HEK293T (cell line): Measurements from ENCODE around the gene MYO6.

Experiments
- CTCF ChIA-PET: fragments of 350-600 bp; formaldehyde crosslinking; extraction: SDS; loops from one replicate; lab custom pipeline; 2021; ENCODE audit warnings: antibody characterized with exemption, inconsistent platforms; lab: Yijun Ruan, JAX
- POLR2A ChIA-PET: fragments of 350-600 bp; formaldehyde crosslinking; extraction: SDS; loops from one replicate; lab custom pipeline; 2020; ENCODE audit warnings: antibody characterized with exemption, inconsistent platforms; lab: Yijun Ruan, JAX
- DNase-seq: peaks from one replicate; pipeline ENCODE4 v3.0.0; 2012; ENCODE audit warnings: mixed read lengths; ENCODE audit errors: extremely low spot score
- ARNT ChIP-seq: fragments of 450-650 bp; IDR thresholded peaks from 2 replicates; pipeline ENCODE4 v1.6.1; 2017; ENCODE audit warnings: mild to moderate bottlenecking
- BHLHE40 ChIP-seq: fragments of 450-650 bp; IDR thresholded peaks from 2 replicates; pipeline ENCODE4 v1.6.1; 2016; ENCODE audit warnings: mild to moderate bottlenecking, moderate library complexity, borderline replicate concordance
- CTBP1 ChIP-seq: fragments of 450-650 bp; IDR thresholded peaks from 2 replicates; pipeline ENCODE4 v1.6.1; 2016; ENCODE audit warnings: borderline replicate concordance
- ELF4 ChIP-seq: fragments of 450-650 bp; IDR thresholded peaks from 2 replicates; pipeline ENCODE4 v1.6.1; 2017; ENCODE audit warnings: antibody characterized with exemption
- FOXA1 ChIP-seq: fragments of 450-650 bp; IDR thresholded peaks from 2 replicates; pipeline ENCODE4 v1.6.1; 2016; ENCODE audit warnings: mild to moderate bottlenecking
- FOXK2 ChIP-seq: fragments of 450-650 bp; IDR thresholded peaks from 2 replicates; pipeline ENCODE4 v1.6.1; 2016; ENCODE audit warnings: mild to moderate bottlenecking
- FOXM1 ChIP-seq: fragments of 450-650 bp; IDR thresholded peaks from 2 replicates; pipeline ENCODE4 v1.6.1; 2017; ENCODE audit warnings: mild to moderate bottlenecking, borderline replicate concordance
- HDGF ChIP-seq: fragments of 450-650 bp; IDR thresholded peaks from 2 replicates; pipeline ENCODE4 v1.6.1; 2017; ENCODE audit warnings: antibody characterized with exemption, borderline replicate concordance
- L3MBTL2 ChIP-seq: fragments of 450-650 bp; conservative IDR thresholded peaks from 2 replicates; pipeline ENCODE4 v1.6.1; 2016; ENCODE audit warnings: mild to moderate bottlenecking
- LEF1 ChIP-seq: fragments of 450-650 bp; IDR thresholded peaks from 2 replicates; pipeline ENCODE4 v1.6.1; 2017; ENCODE audit warnings: mild to moderate bottlenecking, borderline replicate concordance
- NFRKB ChIP-seq: fragments of 450-650 bp; IDR thresholded peaks from 2 replicates; pipeline ENCODE4 v1.6.1; 2016; ENCODE audit warnings: mild to moderate bottlenecking, moderate library complexity
- PKNOX1 ChIP-seq: fragments of 450-650 bp; IDR thresholded peaks from 2 replicates; pipeline ENCODE4 v1.6.1; 2016
- SP1 ChIP-seq: fragments of 450-650 bp; IDR thresholded peaks from 2 replicates; pipeline ENCODE4 v1.6.1; 2017
- SUZ12 ChIP-seq: fragments of 450-650 bp; IDR thresholded peaks from 2 replicates; pipeline ENCODE4 v1.6.1; 2016; ENCODE audit warnings: mild to moderate bottlenecking
- TARDBP ChIP-seq: fragments of 450-650 bp; IDR thresholded peaks from 2 replicates; pipeline ENCODE4 v1.6.1; 2016
- ZNF384 ChIP-seq: fragments of 450-650 bp; IDR thresholded peaks from 2 replicates; pipeline ENCODE4 v1.6.1; 2016

Gene MYO6

GRCh38 chr6:75766387-75766786 is 17.3 kb downstream of the MYO6 start:
- ChIA-PET POLR2A (no interaction called here), CTCF (interaction anchor here (0.6 kb wide), 1 partner anchor 11 kb away, joined by 3 read pairs; no protein-coding TSS in a partner anchor)
- TF ChIP-seq LEF1, result no peak
- TF ChIP-seq TARDBP, result no peak
- no peak for TF ChIP-seq HDGF
- TF ChIP-seq FOXK2, result no peak
- no peak for TF ChIP-seq CTBP1
- no peak for TF ChIP-seq ZNF384
- TF ChIP-seq FOXA1, result no peak
- no peak for TF ChIP-seq ELF4
- TF ChIP-seq PKNOX1, result no peak
- TF ChIP-seq FOXM1, result no peak
- no peak for TF ChIP-seq L3MBTL2
- TF ChIP-seq SUZ12, result no peak
- DNase-seq, result no peak

GRCh38 chr6:75770844-75771243 is 21.8 kb downstream of the MYO6 start:
- ChIA-PET POLR2A (no interaction called here), CTCF (no interaction called here)
- DNase-seq, result no peak
- TF ChIP-seq L3MBTL2 (no peak), ELF4 (no peak), PKNOX1 (no peak), TARDBP (no peak), FOXA1 (no peak), SP1 (no peak), ARNT (no peak), NFRKB (no peak), LEF1 (no peak), ZNF384 (no peak; the same call in 1 of the 2 replicates), BHLHE40 (no peak), SUZ12 (no peak), FOXK2 (no peak), CTBP1 (no peak), HDGF (no peak), FOXM1 (no peak)

- DNase-seq, result peak; percentile 21
- CTCF ChIA-PET, result no interaction called here
- POLR2A ChIA-PET, result no interaction called here
- TF ChIP-seq PKNOX1 (no peak), FOXA1 (no peak), HDGF (no peak), FOXM1 (no peak), L3MBTL2 (no peak), BHLHE40 (no peak), TARDBP (no peak), SP1 (no peak), CTBP1 (no peak), SUZ12 (no peak), FOXK2 (no peak), ELF4 (no peak), NFRKB (no peak), LEF1 (no peak), ARNT (no peak), ZNF384 (no peak)
These were observed 26.2 kb downstream of the MYO6 start for GRCh38 chr6:75775219-75775618.

GRCh38 chr6:75776461-75776860 is 27.4 kb downstream of the MYO6 start:
- CTCF ChIA-PET, result no interaction called here
- POLR2A ChIA-PET, result no interaction called here
- TF ChIP-seq PKNOX1 (peak; percentile 26; the same call in 1 of the 2 replicates), SP1 (no peak)
- no peak for DNase-seq

GRCh38 chr6:75778757-75779156 is 29.7 kb downstream of the MYO6 start:
- POLR2A ChIA-PET, result no interaction called here
- TF ChIP-seq TARDBP (no peak), NFRKB (no peak), FOXK2 (no peak), ZNF384 (no peak), FOXM1 (no peak), FOXA1 (no peak), CTBP1 (no peak), ARNT (no peak), SUZ12 (no peak), ELF4 (no peak), BHLHE40 (no peak), PKNOX1 (no peak), L3MBTL2 (no peak), HDGF (no peak), LEF1 (no peak)
- DNase-seq, result no peak
- CTCF ChIA-PET, result no interaction called here
